Brain microvascular endothelial cell (primary cell): Measurements from ENCODE around the gene GGT5.
"Not testable (repeated sequence)": the region's sequence is repeated elsewhere in the genome, so short reads cannot be mapped to it uniquely, and the experiment has no call there.

ENCODE experiments used
- DNase-seq: peaks from one replicate; pipeline ENCODE4 v3.0.0-alpha.2; 2020
- H3K27ac ChIP-seq: fragments of 250-450 bp; sonication (Bioruptor Pico); 2 replicates; pipeline ENCODE4 v1.5.1; 2020; ENCODE audit warnings: mild to moderate bottlenecking, moderate library complexity
- H3K27me3 ChIP-seq: fragments of 250-450 bp; sonication (Bioruptor Pico); replicated peaks from 2 replicates; pipeline ENCODE4 v1.5.1; 2020; ENCODE audit warnings: mild to moderate bottlenecking
- H3K36me3 ChIP-seq: fragments of 250-450 bp; sonication (Bioruptor Pico); replicated peaks from 2 replicates; pipeline ENCODE4 v1.5.1; 2020; ENCODE audit warnings: mild to moderate bottlenecking
- H3K4me3 ChIP-seq: 2 replicates; pipeline ENCODE4 v1.5.1; 2011; ENCODE audit warnings: low read depth, mild to moderate bottlenecking, control low read depth, low read length, moderate library complexity
- in situ Hi-C: cut with HindIII; loops from 2 replicates; pipeline ENCODE4 v1.10.0; 2017; ENCODE audit warnings: low sequenced_read_pairs, low pct_ligation_motif_present
- TF ChIP-seq, protein P1 (sequence below): IDR thresholded peaks from 2 replicates; pipeline ENCODE4 v1.5.1; 2011; ENCODE audit warnings: low read depth, mild to moderate bottlenecking, moderate library complexity, low read length, control low read depth, inconsistent platforms; ENCODE audit errors: missing control alignments

GGT5 gene

DNA sequence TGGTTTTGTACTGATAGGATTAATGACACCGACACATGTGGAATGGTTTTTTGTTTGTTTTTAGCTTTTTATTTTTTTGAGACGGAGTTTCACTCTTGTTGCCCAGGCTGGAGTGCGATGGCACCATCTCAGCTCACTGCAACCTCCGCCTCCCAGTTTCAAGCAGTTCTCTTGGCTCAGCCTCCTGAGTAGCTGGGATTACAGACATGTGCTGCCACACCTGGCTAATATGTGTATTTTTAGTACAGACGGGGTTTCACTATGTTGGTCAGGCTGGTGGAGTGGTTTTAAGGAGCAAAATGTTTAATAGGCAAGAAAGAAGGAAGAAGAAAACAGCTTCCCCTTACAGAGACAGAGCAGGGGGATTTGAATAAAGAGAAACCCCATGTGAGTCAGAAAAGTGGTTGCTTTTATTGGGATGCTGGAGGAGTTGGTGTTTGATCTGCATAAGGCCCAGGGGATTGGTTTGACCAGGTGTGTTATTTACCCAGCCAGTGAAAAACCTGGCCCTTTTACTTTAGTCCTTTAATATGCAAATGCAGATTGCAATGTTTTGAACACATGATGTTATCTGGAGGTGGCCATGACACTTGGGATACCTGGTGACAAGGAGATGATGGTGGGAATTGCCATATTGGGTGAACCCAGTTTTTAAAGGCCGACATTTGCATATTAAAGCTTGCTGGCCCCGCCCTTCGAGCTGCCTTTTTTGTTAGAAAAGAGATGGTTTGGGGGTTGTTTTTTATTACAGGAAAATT, 39.3 kb downstream of the GGT5 start:
- Histone ChIP-seq H3K36me3 (no peaks in the 10 kb centered on the region), H3K27me3 (no peaks in the 10 kb centered on the region), H3K4me3 (no peak overlapping the region), H3K27ac (peak overlapping the region; percentile 94)
- in situ Hi-C loops = no loop called here
- TF ChIP-seq, protein P1, sequence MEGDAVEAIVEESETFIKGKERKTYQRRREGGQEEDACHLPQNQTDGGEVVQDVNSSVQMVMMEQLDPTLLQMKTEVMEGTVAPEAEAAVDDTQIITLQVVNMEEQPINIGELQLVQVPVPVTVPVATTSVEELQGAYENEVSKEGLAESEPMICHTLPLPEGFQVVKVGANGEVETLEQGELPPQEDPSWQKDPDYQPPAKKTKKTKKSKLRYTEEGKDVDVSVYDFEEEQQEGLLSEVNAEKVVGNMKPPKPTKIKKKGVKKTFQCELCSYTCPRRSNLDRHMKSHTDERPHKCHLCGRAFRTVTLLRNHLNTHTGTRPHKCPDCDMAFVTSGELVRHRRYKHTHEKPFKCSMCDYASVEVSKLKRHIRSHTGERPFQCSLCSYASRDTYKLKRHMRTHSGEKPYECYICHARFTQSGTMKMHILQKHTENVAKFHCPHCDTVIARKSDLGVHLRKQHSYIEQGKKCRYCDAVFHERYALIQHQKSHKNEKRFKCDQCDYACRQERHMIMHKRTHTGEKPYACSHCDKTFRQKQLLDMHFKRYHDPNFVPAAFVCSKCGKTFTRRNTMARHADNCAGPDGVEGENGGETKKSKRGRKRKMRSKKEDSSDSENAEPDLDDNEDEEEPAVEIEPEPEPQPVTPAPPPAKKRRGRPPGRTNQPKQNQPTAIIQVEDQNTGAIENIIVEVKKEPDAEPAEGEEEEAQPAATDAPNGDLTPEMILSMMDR = no peak
- no peak for DNase-seq

- H3K27me3 ChIP-seq, H3K36me3 ChIP-seq, H3K27ac ChIP-seq, in situ Hi-C loops, H3K4me3 ChIP-seq: not testable (repeated sequence)
- DNase-seq = peak; percentile 38
Observed at GRCh38 chr22:24203856-24204255, 41.0 kb downstream of the GGT5 start.

DNA sequence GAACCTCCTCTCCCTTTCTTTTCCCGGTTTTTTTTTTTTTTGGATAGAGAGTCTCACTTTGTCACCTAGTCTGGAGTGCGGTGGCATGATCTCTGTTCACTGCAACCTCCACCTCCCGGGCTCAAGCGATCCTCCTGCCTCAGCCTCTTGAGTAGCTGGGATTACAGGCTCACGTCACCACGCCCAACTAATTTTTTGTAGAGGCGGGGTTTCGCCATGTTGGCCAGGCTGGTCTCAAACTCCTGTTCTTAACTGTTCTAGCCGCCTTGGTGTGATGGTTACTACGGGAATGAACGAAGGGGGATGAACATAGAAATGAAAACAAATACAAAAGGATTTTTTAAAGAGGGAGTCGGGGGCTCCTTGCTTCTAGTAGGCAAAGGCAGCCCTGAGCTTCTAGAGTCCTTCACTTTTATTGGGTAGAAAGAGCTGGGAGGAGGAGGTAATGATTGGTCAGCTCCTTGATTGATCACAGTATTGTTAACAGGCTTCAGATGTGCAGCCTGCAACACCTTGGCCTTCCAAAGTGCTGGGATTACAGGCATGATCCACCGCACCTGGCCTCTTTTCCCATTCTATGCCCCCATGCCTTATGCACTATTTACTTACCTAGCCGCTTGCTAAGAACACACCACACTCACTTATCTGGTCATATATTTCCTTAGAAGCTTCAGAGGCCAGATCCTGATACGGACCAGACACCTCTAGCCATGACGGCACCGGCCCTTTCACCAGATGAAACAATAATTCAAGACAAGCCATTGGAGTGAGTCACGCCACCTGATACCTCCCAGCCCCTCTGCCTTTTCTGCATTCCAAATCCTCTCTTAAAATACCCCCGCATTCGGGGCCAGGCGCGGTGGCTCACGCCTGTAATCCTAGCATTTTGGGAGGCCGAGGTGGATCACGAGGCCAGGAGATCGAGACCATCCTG, 42.9 kb downstream of the GGT5 start:
- peak; percentile 41 for DNase-seq

DNA sequence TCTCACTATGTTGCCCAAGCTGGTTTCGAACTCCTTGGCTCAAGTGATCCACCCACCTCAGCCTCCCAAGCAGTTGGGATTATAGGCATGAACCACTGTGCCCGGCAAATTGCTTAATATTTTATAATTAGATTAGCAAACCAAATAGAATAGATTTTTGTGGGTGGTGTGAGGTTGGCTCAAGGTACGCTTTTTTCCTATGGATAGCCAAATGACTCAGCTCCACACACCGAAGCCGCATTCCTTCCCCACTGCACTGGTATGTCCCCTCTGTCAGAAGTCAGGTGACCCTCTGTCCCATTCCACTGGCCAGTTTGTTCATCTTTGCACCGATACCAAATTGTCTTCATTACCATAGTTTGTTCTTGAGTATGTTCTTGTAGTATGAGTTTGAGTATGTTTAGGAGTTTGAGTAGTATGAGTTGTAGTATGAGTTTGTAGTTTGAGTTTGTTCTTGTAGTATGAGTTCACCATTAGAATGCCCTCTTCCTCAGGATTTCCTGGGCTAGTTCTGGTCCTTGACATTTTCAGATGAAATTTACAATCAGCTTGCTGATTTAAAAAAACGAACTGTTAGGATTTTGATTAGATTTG, 44.2 kb downstream of the GGT5 start:
- TF ChIP-seq, protein P1 = no peak
- no peaks in the 10 kb centered on the region for H3K27me3 ChIP-seq
- in situ Hi-C loops = no loop called here
- no peaks in the 10 kb centered on the region for H3K36me3 ChIP-seq
- no peak overlapping the region for H3K4me3 ChIP-seq
- peak; percentile 48 for DNase-seq
- H3K27ac ChIP-seq = no peak overlapping the region

More for the DNA sequence above, 42.9 kb downstream of the GGT5 start:
- Histone ChIP-seq H3K27me3 (no peaks in the 10 kb centered on the region), H3K27ac (no peak overlapping the region), H3K36me3 (no peaks in the 10 kb centered on the region), H3K4me3 (no peak overlapping the region)
- in situ Hi-C loops = no loop called here
- TF ChIP-seq, protein P1 = no peak

DNA sequence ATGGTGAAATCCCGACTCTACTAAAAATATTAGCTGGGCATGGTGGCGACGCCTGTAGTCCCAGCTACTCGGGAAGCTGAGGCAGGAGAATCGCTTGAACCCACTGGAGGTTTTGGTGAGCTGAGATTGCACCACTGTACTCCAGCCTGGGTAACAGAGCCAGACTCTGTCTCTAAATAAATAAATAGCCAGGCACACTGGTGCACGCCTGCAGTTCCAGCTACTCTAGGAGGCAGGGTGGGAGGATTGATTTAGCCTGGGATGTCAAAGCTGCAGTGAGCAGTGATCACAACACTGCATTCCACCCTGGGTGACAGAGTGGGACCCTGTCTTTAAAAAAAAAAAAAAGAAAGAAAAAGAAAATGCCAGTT, 46.2 kb downstream of the GGT5 start:
- DNase-seq = no peak
- TF ChIP-seq, protein P1 = no peak
- Histone ChIP-seq H3K27me3 (no peaks in the 10 kb centered on the region), H3K36me3 (no peaks in the 10 kb centered on the region), H3K27ac (no peak overlapping the region), H3K4me3 (no peak overlapping the region)
- in situ Hi-C loops = no loop called here

- in situ Hi-C loops = no loop called here
- no peak overlapping the region for H3K27ac ChIP-seq
- TF ChIP-seq, protein P1 = no peak
Observed at GRCh38 chr22:24191893-24192292, 53.0 kb downstream of the GGT5 start.

More at GRCh38 chr22:24191893-24192292, 53.0 kb downstream of the GGT5 start:
- Histone ChIP-seq H3K27me3 (no peaks in the 10 kb centered on the region), H3K36me3 (no peaks in the 10 kb centered on the region), H3K4me3 (no peak overlapping the region)
- DNase-seq = no peak
